GM11168 (cell line): ENCODE measurements around the gene CIB1.

Experiments
- in situ Hi-C: fragments of 300-500 bp; cut with MboI; formaldehyde crosslinking; loops from one replicate; pipeline ENCODE4 v1.12.0; 2022; ENCODE audit warnings: low sequenced_read_pairs; ENCODE audit not compliant: unreplicated experiment

Gene CIB1

DNA sequence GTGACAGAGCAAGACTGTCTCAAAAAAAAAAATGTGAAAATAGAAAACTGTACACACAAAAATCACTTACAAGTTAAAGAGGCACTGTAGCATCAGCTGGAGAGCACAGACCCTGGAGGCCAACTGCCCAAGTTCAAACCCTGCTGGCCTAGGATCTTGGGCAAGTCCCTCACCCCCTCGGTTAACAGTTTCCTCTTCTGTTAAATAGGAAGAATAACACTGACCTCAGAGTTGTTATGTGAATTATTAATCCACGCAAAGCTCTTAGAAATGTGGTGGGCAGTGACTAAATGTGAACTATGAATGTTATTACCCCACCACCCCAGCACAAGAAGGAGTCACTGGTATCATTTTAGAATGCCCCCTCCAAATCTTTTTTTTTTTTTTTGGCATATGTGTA is 11.2 kb downstream of the CIB1 start:
- in situ Hi-C loops: loop anchor here (10.0 kb wide), 1 partner anchor 58 kb away; no protein-coding TSS in a partner anchor

DNA sequence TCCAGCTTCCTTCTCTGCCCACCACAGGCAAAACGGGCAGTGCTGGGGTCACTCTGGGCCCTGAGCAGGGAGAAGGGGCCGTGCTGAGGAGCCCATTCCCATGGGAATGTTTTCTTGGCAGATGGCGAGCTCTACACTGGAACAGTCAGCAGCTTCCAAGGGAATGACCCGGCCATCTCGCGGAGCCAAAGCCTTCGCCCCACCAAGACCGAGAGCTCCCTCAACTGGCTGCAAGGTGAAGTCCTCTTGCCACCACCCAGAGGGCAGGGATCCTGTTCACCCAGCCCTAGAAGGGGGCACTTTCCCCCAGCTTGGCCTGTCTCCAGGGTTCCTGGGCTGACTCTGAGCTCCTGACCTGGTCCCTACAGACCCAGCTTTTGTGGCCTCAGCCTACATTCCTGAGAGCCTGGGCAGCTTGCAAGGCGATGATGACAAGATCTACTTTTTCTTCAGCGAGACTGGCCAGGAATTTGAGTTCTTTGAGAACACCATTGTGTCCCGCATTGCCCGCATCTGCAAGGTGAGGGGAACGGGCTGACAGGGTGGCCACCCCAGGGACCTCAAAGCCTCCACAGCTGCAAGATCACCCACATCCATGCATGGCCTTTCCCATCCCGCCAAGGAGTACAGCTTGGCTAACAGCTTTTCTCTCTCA is 12.4 kb downstream of the CIB1 start:
- in situ Hi-C loops: loop anchor here (10.0 kb wide), 1 partner anchor 57 kb away; no protein-coding TSS in a partner anchor

DNA sequence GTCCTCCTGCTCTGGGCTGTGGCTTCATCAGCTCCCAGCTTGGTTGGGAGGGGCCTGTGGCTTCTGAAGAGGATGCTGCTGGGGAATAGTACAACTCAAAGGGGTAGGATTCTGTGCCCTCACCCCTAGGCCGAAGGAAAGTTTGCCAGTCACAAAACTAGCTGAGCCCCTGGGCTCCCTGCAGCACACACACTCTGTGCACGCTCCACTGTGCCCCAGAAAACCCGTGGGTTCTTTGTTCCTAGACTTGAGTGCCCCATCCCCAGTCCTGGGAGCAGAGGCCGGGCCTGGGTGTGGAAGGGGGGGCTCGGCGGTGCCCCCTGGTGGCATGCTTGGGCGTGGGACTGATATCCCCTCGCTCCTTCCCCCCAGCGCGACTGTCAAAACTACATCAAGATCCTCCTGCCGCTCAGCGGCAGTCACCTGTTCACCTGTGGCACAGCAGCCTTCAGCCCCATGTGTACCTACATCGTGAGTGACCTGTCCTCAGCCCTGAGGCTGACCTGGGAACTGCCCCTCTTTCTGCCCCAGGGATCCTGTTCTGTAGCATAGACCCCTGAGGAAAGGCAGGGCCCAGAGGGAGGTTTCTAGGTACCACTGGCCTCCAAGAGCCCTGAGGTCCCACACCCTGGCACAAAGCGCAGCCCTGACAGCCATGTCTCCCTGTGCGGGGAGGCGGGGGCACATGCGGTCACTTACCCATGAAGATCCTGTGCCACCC is 14.2 kb downstream of the CIB1 start:
- in situ Hi-C loops: loop anchor here (10.0 kb wide), 1 partner anchor 55 kb away; no protein-coding TSS in a partner anchor

DNA sequence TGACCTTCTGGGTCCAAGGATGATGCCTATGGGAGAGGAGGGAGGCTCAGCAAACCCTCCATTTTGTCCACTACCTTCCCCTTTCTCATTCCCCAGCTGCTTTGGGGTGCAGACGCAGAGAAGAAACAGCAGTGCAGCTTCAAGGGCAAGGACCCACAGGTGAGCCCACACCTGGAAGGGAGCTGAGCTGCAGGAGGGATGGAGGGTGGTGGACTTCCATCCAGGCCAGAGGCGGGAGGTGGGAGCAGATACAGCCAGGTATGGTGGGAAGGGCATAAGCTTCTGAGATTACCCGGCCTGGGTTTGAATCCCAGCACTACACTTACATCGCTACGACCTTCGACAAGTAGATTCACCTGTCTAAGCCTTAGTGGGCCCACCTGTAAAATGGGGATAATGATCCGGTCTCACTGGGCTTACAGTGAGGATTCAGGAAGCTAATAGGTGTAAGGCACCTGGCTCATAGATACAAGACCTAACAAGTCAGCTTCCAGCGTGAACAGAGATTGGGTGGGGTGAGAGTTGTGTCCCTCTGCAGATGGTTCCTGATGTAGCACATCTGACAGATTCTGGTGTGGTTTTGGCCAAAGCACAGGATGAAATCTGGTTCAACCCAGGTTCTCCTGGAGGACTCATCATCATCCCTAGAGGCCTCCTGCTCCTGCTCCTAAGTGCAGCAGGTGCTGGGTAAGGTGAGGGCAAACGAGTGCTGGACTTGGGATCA is 15.9 kb downstream of the CIB1 start:
- in situ Hi-C loops: no loop called here

DNA sequence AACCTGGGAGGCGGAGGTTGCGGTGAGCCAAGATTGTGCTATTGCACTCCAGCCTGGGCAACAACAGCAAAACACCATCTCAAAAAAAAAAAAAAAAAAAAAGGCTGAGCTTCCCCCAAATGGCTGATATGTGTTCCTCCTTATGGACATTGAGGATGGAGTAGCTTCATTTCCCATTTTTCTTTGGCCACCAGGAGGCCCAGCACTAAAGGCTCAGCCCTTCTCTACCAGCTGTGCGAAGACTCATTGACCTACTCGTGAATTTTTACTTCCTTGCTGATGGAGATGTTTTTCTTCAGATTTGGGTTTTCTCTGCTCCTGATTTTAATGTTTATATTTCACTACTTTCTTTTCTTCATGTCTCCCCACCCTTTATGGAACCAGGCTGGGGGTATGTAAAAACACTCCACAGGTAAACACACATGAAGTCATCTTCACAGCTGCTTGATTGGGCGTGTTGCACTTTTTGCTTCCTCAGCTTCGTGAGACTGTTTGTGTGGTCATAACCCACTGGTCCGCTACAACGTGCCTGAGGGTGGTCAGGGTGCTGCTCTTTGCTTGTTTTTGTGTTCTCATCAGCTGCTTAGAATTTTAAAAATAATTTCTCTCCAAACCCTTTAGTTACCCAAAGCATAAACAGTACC is 19.1 kb downstream of the CIB1 start:
- in situ Hi-C loops: no loop called here

DNA sequence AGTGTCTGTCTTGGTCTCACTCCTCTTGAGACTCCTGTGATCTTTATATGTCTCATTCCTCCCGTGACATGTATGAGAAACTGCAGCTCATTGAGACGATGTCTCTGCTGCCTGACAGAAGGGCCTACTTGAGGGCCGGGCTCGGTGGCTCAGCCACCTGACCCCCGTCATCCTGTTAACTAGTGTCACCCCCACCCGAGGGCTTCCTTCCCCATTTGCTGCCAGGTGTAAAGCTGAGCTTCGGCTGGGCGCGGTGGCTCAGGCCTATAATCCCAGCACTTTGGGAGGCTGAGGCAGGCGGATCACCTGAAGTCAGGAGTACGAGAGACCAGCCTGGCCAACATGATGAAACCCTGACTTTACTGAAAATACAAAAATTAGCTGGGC is 19.9 kb downstream of the CIB1 start:
- in situ Hi-C loops: no loop called here

DNA sequence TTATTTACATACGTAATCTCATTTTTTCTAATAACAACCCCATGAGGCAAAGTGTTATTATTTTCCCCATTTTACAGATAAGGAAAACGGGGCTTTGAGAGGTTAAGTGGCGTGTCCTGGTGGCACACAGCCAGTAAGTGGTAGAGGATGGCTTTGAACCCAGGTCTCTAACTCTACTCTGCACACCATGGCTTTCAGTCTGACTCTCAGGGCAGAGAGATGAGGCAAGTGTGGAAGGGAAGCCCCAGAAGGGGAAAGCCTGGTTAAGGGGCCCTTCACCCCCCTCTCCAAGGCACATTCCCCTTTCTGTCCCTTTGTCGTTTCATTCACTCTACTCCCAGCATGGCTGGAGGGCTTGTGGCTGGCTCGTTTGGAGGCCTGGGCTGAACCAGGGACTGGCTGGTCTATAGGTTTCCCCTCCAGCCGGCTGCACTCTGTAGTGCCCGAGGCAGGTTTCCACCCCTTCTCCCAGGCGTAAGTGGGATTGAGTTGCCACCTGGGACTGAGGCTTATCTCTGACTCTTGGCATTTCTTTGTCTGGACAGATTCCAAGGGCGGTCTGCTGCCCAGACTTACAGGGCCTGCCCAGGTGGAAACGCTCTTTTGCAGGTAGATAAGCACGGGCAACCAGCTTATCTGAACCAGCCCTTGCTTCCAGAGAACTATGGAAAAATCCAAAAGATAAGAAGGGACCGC is 20.5 kb downstream of the CIB1 start:
- in situ Hi-C loops: no loop called here

DNA sequence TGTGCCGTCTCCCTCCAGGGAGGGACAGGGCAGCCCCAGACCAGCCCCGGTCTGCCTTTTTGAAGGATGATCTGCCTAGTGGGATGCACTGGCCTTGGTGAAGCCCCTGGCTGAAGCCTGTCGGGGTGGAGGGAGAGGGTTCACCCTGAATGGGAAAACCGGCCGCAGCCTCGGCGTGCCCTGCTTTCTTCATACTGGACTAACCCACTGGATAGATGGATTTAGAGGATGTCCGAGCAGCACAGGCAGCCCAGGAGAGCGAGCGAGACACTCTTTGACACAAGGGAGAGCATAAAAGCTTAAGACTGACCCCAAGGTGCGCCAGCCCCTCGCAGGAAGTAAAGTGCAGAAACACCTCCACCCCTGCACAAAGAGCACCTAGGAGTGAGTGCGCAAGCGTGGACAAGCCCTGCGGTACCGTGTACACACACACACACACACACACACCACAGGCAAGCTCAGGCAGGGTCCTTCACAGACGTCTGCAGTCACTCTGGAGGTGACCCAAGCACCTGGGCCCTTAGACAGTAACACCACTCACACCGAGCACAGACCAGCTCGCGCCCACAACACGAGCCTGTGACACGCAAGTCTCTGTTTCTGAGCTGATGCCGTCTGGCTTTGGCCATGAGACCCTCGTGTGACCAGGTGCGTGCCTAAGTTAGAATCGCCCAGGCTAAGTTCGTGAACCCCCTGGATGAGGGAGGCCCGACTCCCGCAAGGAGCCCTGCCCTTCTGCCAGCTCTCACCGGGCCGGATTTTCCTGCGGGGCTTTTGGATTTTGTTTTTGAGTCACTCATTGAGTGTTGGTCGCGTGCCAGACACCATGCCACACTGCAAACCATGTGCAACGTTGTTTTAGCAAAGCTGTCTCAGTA is 21.3 kb downstream of the CIB1 start:
- in situ Hi-C loops: no loop called here

DNA sequence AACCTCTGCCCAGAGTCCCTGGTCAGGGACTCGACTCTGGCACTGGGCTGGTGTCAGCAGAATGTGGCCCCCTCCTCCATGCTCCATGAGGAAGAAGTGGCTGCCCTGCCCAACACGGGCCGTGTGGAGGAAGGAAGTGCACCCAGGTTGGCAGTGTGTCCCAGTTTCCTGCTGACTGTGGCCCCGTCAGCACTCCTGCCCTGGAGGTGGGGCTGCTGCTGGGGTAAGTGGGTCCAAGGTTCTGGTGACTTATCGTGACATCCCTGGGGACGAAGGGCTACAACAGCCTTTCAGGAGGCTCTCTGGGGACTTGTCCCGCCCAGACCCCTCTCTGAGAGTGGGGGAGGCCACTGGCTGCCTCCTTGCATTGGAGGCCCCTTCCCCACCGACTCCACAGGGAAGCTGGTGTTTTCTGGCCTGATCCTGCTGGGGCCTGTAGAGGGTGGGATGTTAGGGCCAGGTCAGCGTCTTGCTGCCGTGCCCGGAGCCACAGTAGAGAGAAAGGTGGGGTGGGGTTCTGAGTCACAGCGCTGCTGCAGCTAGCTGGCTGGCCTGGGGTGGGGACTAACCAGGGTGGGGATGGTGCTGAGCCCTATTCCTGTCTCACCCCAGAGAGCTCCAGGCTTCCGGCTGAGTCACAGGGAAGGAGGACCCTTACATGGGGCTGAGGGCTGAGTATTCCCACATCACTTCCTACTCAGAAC is 22.1 kb downstream of the CIB1 start:
- in situ Hi-C loops: no loop called here

DNA sequence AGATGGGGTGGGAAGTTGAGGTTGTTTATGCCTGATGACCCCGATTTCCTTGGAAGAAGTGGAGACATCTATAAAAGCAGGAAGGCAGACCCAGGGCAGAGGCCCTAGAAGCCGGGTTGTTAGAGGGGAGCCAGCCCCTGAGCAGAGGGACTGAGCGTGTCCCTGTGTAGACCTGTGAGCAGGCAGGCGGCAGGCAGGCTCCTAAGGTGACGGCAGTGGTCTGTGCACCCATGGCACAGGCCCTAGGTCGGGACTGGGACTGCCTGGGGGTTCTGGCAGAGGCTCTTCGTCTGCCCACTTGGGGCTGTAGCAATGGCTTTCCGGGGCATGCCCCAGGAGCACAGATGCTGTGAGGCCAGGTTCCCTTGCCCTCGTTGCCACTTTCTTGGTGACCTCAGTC is 22.7 kb downstream of the CIB1 start:
- in situ Hi-C loops: no loop called here

DNA sequence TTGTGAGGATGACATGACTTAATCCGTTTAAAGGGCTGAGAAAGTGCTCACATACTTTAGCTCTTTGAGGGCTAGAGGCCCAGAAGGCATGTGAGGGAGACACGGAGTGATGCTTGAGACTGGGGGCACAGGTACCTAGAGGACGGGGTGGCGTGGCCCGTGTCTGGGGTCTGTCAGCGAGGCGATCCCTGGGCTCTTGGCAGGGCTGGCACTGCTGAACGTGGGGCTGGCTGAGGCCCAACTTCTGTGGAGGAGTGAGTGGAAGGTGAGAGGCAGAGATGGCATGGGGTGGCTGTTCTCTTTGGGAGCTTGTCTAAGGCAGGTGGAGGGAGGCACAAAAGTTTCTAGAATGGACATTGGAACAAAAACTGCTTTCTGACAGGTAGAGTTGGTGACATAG is 23.1 kb downstream of the CIB1 start:
- in situ Hi-C loops: no loop called here

DNA sequence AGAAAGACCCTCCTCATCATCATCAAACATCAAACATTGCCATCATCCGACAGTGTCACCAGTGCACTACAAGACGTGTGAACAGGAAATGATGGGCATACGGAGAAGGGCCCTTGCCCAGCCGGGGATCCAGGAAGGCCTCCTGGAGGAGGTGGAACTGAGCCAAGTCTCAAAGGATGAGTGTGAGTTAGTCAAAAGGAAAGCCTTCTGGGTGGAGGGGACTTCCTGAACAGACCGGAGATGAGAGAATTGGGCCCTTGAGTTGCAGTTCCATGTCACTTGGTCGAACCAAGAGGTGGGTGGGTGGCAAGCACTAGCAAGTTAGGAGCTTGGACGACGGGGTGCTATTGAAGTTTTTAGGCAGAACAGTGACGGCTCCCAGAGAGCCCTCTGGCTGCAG is 24.1 kb downstream of the CIB1 start:
- in situ Hi-C loops: no loop called here

DNA sequence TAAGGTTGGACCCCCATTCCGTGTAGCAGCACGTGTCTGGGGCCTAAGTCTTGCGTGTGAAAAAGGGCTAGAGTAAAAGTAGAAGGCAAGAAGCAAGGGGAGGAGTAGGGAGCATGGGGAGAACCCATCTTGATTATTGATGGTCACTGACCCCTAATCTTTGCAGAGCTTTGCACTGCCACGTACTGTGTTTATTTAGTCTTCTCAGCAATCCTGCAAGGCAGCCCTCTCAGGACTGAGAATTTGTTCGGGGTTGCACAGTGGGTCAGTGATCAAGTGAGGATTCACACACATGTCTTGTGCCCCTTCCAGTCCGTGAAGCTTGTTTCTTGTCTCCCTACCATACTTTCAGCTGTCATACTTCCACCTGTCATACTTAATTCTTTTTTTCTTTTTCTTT is 25.4 kb downstream of the CIB1 start:
- in situ Hi-C loops: no loop called here

DNA sequence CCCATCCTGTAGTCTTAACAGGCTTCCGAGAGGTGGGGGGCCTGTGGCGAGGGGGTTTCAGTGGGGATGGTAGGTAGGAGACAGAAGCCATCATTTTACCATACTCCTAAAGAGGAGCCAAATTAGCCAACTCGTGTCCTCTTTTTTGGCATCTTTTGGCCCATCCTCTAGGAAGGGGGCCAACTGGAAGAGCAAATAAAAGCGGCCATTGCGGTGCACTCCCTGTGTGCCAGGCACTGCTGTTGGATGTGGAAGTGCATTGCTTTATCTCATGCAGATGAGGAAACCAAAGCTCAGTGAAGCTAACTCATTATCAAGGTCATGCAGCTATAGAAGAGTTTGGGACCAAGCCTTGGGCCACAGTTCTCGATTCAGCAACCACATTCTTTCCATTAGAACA is 26.5 kb downstream of the CIB1 start:
- in situ Hi-C loops: no loop called here

DNA sequence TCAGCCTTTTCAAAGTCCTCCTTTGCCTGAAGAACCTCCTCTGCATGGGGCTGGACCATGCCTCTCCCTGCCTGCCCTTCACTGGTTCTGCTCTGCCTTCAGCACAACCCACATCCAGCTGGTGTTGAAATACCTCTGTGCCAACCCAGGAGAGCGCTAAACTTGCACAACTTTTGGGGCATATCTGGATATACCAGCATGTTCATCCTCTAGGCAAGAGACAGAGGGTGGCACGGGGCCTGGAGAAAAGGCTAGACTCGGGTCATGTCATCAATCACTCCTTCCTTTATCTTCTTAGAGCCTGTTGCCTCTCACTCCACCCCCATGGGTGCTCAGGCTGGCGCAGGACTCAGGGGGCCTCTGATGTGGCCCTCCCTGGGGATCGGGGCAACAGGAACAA is 27.9 kb downstream of the CIB1 start:
- in situ Hi-C loops: no loop called here

DNA sequence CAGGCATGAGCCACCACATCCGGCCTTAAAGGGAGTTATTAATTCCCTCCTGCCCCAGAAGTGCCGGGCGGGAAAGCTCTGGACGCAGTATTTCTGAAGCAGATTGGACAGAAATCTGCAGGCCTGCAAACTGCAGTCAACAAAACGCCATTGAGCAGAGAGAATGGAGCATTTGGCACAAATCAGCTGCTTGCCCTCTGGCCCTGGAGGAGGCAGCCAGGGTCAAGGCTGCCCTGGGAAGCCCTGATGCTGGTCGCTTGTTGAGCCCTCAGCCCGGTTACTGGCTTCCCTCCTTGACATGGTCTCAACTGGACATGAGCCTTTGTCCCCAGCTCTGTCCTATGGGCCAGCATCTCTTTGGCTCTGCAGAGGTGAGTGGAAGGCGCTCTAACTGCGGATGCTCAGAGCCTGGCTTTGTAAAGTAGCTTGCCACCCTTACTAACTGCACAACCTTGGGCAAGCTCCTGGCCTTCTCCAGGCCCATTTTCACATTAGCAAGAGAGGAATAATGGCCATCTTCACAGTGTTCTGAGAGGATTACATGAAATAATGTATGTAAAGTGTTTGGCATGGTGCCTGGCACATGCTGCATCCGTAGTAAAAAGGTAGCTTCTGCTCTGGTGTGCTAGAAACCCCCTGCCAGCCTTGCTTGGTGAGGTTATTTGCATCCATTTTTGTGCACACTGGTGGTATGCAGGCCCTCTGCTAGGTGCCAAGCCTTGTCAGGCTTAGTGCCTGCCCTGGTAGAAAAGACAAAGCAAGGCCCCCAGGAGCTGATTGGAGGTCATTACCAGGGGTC is 28.5 kb downstream of the CIB1 start:
- in situ Hi-C loops: no loop called here

DNA sequence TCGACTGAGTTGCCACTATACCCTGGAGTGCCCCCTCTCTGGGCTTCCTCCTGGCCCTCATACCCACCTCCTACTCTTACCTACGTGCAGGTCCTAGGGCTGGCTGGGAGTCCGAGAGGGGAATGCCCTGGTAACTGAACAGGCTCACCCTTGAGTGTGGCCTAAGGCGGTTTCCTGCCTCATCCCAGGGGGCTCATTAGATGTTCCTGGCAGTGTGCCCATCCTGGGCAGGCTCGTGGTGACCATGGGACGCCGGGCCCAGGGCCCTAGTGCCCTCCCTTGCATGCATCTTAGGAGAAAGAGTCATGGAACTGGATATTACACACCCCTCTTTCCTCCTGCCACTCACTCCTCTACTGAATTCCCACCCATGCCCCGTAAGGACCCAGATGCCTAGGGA is 29.8 kb downstream of the CIB1 start:
- in situ Hi-C loops: no loop called here

DNA sequence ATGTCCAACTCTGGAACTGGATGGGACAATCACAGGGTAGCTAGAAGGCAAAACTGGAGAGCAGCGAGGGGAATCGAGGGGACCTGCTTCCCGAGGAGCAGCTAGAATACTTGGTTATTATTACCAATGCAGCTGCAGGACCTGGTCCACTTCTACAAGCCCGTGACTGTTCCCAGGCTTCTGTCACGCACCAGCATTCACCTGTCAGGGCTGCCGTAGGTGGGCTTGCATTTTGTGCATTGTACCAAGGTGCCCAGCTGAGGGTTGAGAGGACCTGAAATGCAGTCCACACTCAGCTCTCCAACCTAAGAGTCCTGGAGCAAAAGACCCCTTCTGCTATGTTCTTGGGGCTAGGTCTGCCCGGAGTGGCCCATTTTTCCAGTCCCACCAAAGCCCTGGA is 30.3 kb downstream of the CIB1 start:
- in situ Hi-C loops: no loop called here
